HG03066 (cell line): ENCODE data around the gene LILRA1.
"Not testable (repeated sequence)": the region's sequence is repeated elsewhere in the genome, so short reads cannot be mapped to it uniquely, and the experiment has no call there.

Experiments used
- ATAC-seq: cut with Tn5 transposase; IDR thresholded peaks from one replicate; pipeline ENCODE4 v1.9.1; 2021; ENCODE audit warnings: low read depth; ENCODE audit not compliant: unreplicated experiment

The LILRA1 gene

DNA sequence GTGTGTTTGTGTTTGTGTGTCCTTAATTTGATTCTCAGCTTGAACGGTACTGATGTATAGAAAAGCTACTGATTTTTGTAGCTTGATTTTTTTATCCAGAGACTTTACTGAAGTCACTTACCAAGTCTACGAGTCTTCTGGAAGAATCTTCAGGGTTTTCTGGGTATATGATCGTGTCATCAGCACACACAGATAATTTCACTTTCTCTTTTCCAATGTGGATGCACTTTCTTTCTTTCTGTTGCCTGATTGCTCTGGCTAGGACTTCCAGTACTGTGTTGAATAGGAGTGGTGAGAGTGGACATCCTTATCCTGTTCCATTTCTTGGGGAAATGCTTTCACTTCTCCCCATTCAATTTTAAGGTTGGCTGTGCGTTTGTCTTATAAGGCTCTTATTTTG, 29.0 kb downstream of the LILRA1 start:
- ATAC-seq = no peak

GRCh38 chr19:54624234-54624633, 30.8 kb downstream of the LILRA1 start:
- not testable (repeated sequence) for ATAC-seq

DNA sequence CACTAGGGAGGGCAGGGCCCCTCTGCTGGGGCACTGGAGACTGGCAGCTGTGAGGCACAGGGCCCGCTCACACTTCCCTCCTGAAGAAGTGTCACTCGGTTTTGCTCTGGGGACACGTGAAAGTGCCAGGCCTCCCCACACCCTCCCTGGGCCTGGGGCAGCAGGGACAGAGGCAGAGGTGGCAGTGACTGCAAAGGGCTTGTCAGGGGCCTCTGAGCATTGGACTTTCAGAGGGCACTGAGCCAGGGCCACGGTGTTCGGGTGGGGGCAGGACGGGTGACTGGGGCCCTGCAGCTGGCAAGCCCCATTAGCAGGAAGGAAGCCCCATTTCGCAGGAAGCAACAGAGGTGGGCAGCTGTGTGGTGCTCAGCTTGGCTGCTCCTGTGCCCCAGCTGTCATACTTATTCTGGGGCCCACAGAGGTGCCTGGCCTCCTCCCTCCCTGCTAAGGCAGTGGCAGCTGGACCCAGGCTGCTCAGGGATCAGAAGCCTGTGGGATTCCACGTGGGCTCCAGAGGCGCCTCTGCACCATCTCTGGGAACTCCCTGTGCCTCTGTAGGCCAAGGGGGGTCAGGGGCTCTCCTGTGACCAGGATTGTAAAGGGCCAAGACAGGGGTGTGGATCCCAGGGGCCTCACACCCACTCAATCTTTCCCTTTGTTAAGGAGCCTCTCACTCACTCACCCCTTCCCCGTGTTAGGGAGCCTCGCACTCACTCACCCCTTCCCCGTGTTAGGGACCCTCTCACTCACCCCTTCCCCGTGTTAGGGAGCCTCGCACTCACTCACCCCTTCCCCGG, 31.7 kb downstream of the LILRA1 start:
- not testable (repeated sequence) for ATAC-seq

- ATAC-seq = no peak
Observed at GRCh38 chr19:54626757-54627156, 33.3 kb downstream of the LILRA1 start.

GRCh38 chr19:54627912-54628311, 34.5 kb downstream of the LILRA1 start:
- not testable (repeated sequence) for ATAC-seq

GRCh38 chr19:54630262-54630661, 36.8 kb downstream of the LILRA1 start, which contains the start of gene LILRB1:
Gene LILRB1, plus strand, starts transcription at chr19:54630484. Its CDS starts 590 bp downstream, at chr19:54631074.
- not testable (repeated sequence) for ATAC-seq

GRCh38 chr19:54630782-54631181, 37.4 kb downstream of the LILRA1 start:
- no peak for ATAC-seq

DNA sequence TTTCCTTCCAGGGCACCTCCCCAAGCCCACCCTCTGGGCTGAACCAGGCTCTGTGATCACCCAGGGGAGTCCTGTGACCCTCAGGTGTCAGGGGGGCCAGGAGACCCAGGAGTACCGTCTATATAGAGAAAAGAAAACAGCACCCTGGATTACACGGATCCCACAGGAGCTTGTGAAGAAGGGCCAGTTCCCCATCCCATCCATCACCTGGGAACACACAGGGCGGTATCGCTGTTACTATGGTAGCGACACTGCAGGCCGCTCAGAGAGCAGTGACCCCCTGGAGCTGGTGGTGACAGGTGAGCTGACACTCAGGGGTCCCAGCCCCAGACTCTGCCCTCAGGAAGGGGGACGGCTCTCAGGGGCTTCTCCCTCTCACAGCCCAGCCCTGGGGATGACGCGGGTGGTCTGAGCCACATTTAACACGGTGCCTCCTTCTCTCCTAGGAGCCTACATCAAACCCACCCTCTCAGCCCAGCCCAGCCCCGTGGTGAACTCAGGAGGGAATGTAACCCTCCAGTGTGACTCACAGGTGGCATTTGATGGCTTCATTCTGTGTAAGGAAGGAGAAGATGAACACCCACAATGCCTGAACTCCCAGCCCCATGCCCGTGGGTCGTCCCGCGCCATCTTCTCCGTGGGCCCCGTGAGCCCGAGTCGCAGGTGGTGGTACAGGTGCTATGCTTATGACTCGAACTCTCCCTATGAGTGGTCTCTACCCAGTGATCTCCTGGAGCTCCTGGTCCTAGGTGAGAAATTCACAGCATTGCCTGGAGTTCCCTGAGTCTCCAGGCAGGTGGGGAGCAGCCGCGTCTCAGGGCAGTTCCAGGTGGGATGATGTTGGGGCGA, 38.3 kb downstream of the LILRA1 start:
- not testable (repeated sequence) for ATAC-seq

- ATAC-seq = not testable (repeated sequence)
Observed at GRCh38 chr19:54632517-54632916, 39.1 kb downstream of the LILRA1 start.

- no peak for ATAC-seq
Observed at GRCh38 chr19:54633401-54633800, 40.0 kb downstream of the LILRA1 start.

DNA sequence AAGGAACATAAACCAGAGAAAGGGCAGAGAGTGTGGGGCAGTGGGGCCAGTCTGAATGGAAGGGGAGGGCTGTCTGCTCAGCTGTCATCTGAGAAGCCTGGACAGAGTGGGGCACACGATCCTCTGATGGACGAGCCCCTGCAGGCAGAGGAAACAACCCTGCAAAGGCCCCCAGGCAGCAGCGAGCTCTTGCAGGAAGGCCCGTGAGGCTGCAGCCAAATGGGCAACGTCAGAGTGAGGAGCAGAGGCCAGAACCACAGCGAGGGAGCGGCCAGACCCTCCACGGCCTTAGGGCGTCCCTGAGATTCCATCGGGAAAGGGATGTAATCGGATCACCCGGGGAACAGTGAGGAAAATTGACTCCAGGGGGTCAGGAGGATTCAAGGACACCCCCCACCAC, 42.6 kb downstream of the LILRA1 start:
- not testable (repeated sequence) for ATAC-seq

GRCh38 chr19:54638683-54639082, 45.3 kb downstream of the LILRA1 start:
- ATAC-seq = no peak

DNA sequence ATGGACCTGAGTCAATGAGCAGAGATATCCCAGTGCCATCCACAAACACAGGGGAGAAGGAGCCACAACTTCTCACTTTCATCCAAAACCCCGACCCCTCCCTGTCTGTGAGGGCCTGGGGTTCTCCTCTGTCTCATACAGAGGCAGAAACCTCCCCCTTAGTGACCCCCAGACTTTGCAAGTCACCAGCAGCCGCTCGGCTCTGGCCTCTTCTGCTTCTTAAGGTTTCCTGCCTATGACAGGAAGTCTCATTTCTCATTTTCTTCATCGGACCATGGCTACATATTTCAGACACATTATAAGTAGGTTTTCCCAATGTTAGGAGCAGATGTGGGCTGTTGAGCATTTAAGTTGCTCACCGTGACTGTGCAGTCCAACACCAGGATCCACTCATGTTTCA, 49.5 kb downstream of the LILRA1 start:
- ATAC-seq = not testable (repeated sequence)

GRCh38 chr19:54643583-54643982, 50.2 kb downstream of the LILRA1 start:
- ATAC-seq = not testable (repeated sequence)

- no peak for ATAC-seq
Observed at GRCh38 chr19:54644056-54644455, 50.6 kb downstream of the LILRA1 start.

DNA sequence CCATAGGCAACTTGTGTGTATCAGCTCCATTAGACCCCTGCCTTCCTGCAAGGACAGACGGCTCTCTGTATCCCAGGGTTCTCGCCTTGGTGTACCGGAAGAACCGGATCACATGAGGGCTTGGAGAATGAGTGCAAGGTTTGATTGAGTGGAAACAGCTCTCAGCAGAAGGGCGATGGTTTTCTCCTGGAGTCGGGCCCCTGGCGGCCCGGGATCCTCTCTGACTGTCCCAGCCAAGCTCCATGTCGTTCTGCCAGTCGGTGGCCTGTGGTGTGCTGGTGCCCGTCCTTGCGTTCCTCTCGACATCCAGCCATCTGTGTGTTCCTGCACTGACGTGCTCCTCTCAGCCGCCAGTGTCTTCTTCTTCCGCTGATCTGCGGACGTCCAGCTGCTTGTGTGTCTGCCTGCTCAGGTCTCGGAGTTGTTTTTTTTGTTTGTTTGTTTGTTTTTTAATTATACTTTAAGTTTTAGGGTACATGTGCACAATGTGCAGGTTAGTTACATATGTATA, 53.0 kb downstream of the LILRA1 start:
- no peak for ATAC-seq

GRCh38 chr19:54648129-54648528, 54.7 kb downstream of the LILRA1 start:
- ATAC-seq = no peak

DNA sequence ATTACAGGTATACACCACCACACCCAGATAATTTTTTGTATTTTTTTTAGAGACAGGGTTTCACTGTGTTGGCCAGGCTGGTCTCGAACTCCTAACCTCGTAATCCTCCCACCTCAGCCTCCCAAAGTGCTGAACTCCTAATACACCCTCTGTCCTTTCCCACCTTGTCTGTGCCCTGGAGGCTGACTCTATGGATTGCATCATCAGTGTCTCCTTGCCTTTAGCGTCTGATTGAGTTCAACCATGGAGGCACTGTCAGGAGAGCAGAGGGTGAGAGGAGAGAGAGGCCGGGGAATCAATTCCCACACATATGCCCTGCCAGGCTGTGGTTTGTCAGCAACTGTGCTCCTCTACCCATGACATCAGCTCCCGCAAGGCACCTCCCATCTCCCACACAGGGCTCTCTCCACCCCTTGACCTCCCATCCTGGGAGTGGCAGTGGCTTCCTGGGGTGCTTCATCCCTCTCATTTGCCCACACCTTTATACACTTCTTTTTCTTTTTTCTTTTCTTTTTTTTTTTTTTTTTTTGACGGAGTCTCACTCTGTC, 56.8 kb downstream of the LILRA1 start:
- ATAC-seq = no peak
